Fibroblast of lung (primary cell): ENCODE data around the gene AADACL4. TPM values are rescaled to one million over a fixed set of nuclear protein-coding genes. Genes with fewer than 3 reads are reported as not detected.

Experiments used
- DNase-seq, 2 donors: peaks; one replicate each; pipeline versions ENCODE4 v3.0.0 to v3.0.0-alpha.2; 2010; ENCODE audit warnings: low read depth in 2 of 2
- H2AFZ ChIP-seq: 2 replicates; pipeline ENCODE4 v1.5.1; 2012; ENCODE audit warnings: low read length, control low read depth, inconsistent platforms
- H3K27ac ChIP-seq: 2 replicates; pipeline ENCODE4 v1.5.1; 2011; ENCODE audit warnings: low read length, control low read depth; ENCODE audit not compliant: insufficient read depth
- H3K27me3 ChIP-seq: 2 replicates; pipeline ENCODE4 v1.5.1; 2011; ENCODE audit warnings: mild to moderate bottlenecking, low read length; ENCODE audit not compliant: control insufficient read depth, insufficient read depth
- H3K36me3 ChIP-seq: 2 replicates; pipeline ENCODE4 v1.5.1; 2011; ENCODE audit warnings: low read length; ENCODE audit not compliant: control insufficient read depth, insufficient read depth
- H3K4me1 ChIP-seq: 2 replicates; pipeline ENCODE4 v1.5.1; 2011; ENCODE audit warnings: low read length; ENCODE audit not compliant: control insufficient read depth, insufficient read depth; ENCODE audit errors: extremely low read depth
- H3K4me2 ChIP-seq: 2 replicates; pipeline ENCODE4 v1.5.1; 2011; ENCODE audit warnings: low read length, control low read depth; ENCODE audit not compliant: insufficient read depth; ENCODE audit errors: extremely low read depth
- H3K4me3 ChIP-seq, 4 experiments: fragments of 200-600 bp in 1 of 4; sonication (generic) in 1 of 4; replicated peaks in 1 of 4; 2 replicates each; pipeline ENCODE4 v1.5.1; 2011 to 2016; ENCODE audit warnings: low read length in 4 of 4, low read depth in 3 of 4, mild to moderate bottlenecking in 3 of 4, control low read depth in 2 of 4, inconsistent platforms in 1 of 4, mixed read lengths in 1 of 4; ENCODE audit not compliant: insufficient read depth in 1 of 4; ENCODE audit errors: control extremely low read depth in 1 of 4
- H3K79me2 ChIP-seq: 2 replicates; pipeline ENCODE4 v1.5.1; 2012; ENCODE audit warnings: mild to moderate bottlenecking, low read length, inconsistent platforms; ENCODE audit not compliant: control insufficient read depth, insufficient read depth
- H3K9ac ChIP-seq: 2 replicates; pipeline ENCODE4 v1.5.1; 2011; ENCODE audit warnings: mild to moderate bottlenecking, low read length, control low read depth; ENCODE audit not compliant: insufficient read depth
- H3K9me3 ChIP-seq: 2 replicates; pipeline ENCODE4 v1.5.1; 2012; ENCODE audit warnings: low read depth, low read length; ENCODE audit not compliant: control insufficient read depth, insufficient read depth
- H4K20me1 ChIP-seq: 2 replicates; pipeline ENCODE4 v1.5.1; 2011; ENCODE audit warnings: low read length; ENCODE audit not compliant: control insufficient read depth, insufficient read depth; ENCODE audit errors: extremely low read depth
- EZH2 ChIP-seq: IDR thresholded peaks from 2 replicates; pipeline ENCODE4 v1.5.1; 2012; ENCODE audit warnings: low read length, control low read depth, mild to moderate bottlenecking; ENCODE audit errors: missing control alignments
- polyA plus RNA-seq, 2 donors: library from polyadenylated mRNA; depleted of rRNA in 1 of 2; stranded (reverse) in 1 of 2; unstranded in 1 of 2; fragments of >200 nt; gene quantifications; 2 replicates each; pipeline ENCODE4 v1.2.1, GENCODE V29; 2011 to 2012; ENCODE audit warnings: missing spikeins in 1 of 2
- total RNA-seq: library from RNA; depleted of rRNA; stranded (reverse); fragments of >200 nt; gene quantifications from 2 replicates; pipeline ENCODE4 v1.2.1, GENCODE V29; 2014
- TF ChIP-seq, protein P1 (sequence below), 2 donors: IDR thresholded peaks in 1 of 2; conservative IDR thresholded peaks in 1 of 2; 1 replicate in 1 of 2; 2 replicates in 1 of 2; pipeline ENCODE4 v1.5.1; 2011 to 2012; ENCODE audit warnings: low read length in 2 of 2, control low read depth in 1 of 2, inconsistent platforms in 1 of 2, low read depth in 1 of 2, mild to moderate bottlenecking in 1 of 2

Gene AADACL4
- total and polyA plus RNA-seq, 2 donors (not counting 1 experiment from before 2014, with no cell fraction given), result not detected

DNA sequence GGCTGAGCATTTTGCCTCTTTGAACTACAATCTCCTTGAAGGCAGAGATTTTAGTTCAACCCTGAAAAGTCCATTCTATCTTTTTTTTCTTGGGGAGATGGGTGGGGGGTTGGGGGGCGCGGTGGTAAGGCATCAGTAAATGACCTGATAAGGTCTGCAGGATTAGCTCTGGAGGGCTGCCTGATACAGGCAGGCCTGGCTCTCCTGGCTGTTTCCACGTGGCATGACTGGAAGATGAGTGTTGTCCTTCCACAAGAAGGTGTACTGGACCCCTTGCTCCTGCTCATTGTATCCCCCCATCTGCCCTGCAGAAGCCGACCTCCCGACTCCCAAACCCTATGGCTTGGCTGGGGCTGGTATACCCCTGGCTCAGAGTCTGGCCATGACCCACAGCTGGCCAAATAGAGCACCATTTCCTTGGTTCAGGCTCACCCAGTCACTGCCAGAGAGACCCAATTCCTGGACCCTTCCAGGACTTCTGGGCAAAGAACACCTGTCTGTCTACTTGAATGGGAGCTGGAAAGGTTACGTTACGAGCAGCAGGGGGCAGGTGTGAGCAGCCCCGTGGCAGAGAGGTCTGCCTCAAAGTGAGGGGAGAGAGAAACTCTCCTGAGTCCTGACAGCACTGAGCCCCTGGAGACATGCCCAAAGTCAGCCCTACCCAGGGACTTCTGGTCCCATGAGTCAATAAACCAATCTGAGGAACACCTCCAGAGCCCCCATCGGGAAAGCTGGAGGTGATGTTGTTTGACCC is 42.8 kb upstream of the AADACL4 start:
- Histone ChIP-seq H3K36me3 (no peaks in the 10 kb centered on the region), H2AFZ (no peak overlapping the region), H3K9me3 (no peaks in the 10 kb centered on the region), H3K79me2 (no peaks in the 10 kb centered on the region), H3K27ac (peak overlapping the region; percentile 24), H3K4me2 (no peak overlapping the region), H3K9ac (no peak overlapping the region), H4K20me1 (no peaks in the 10 kb centered on the region), H3K27me3 (no peaks in the 10 kb centered on the region), H3K4me1 (peaks cover 31% of the 10 kb centered on the region), H3K4me3 (no peak overlapping the region)
- no peak for DNase-seq
- TF ChIP-seq, protein P1, sequence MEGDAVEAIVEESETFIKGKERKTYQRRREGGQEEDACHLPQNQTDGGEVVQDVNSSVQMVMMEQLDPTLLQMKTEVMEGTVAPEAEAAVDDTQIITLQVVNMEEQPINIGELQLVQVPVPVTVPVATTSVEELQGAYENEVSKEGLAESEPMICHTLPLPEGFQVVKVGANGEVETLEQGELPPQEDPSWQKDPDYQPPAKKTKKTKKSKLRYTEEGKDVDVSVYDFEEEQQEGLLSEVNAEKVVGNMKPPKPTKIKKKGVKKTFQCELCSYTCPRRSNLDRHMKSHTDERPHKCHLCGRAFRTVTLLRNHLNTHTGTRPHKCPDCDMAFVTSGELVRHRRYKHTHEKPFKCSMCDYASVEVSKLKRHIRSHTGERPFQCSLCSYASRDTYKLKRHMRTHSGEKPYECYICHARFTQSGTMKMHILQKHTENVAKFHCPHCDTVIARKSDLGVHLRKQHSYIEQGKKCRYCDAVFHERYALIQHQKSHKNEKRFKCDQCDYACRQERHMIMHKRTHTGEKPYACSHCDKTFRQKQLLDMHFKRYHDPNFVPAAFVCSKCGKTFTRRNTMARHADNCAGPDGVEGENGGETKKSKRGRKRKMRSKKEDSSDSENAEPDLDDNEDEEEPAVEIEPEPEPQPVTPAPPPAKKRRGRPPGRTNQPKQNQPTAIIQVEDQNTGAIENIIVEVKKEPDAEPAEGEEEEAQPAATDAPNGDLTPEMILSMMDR (conservative IDR thresholded peaks at IDR 0.05 in 1 of 2, IDR thresholded peaks at IDR 0.05 in 1 of 2; ENCODE audit: low read depth in 1 of 2, low read length in 2 of 2), result peak; percentile 8 to 33
- no peak for TF ChIP-seq EZH2

DNA sequence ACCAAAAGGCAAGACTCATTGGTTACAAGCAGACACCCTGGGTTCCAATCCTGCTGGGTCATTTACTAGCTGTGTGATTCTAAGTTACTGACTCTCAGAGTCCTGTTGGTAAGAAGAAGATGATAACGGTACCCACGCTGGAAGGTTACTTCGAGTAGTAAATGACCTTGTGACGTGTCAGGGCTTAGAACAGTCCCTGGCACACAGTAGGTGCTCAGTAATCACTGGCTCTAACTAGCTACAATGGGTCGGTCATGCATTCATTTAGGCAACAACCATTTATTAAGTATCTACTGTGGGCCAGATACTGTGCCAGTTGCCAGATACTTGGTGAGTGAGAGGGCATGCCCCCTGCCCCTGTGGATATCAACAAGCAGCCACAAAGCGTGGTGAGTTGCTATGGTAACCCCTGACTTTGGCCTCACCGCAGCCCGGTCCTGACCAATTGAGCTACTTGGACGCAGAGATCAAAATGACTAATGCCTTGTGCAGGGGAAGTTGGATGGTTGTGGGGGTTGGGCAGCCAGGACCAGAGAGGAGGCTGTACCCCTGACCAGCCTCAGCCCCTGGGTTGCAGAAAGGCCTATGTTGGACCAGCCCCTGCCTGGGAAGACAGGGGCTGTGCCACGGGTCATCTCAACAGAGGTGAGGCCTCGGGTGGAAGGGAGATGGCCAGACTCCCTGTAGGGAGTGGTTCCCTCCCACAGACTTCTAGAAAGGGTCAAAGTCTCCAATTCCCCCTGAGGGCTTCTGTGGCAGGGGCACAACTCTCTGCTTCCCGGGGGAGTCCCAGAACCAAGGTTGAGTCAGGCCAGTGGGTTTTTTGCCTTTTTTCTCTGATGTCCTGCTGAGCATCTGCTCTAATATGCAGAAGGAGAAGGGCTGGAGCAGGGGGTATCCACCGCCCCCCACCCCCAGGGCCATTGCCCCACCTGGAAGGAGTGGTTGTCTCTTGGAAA is 41.9 kb upstream of the AADACL4 start:
- Histone ChIP-seq H3K9me3 (no peaks in the 10 kb centered on the region), H3K27ac (peak overlapping the region; percentile 24), H3K4me1 (peaks cover 25% of the 10 kb centered on the region), H3K9ac (no peak overlapping the region), H2AFZ (no peak overlapping the region), H3K36me3 (no peaks in the 10 kb centered on the region), H3K4me2 (peak overlapping the region; percentile 52), H3K27me3 (no peaks in the 10 kb centered on the region), H4K20me1 (no peaks in the 10 kb centered on the region), H3K79me2 (no peaks in the 10 kb centered on the region), H3K4me3 (no peak overlapping the region)
- peak; percentile 92 to 93 for DNase-seq
- no peak for TF ChIP-seq EZH2
- TF ChIP-seq, protein P1 (conservative IDR thresholded peaks at IDR 0.05 in 1 of 2, IDR thresholded peaks at IDR 0.05 in 1 of 2; ENCODE audit: low read depth in 1 of 2, low read length in 2 of 2), result no peak

DNA sequence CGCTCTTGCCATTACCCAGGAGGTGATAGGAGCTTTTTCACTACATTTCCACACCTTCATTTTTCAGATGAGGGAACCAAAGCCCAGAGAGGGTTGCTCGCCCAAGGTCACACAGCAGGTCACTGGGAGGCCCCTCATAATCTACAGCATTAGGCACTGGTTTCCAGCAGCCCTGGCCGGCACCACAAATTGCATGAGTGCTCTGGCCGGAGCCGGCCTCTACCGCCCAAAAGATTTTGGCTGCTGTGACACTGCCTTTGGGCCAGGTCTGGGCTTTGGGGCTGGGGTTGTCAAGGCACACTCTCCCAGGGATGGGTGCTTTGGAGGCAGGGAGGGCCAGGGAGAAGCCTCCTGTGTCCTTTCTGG is 41.2 kb upstream of the AADACL4 start:
- TF ChIP-seq, protein P1 (conservative IDR thresholded peaks at IDR 0.05 in 1 of 2, IDR thresholded peaks at IDR 0.05 in 1 of 2; ENCODE audit: low read depth in 1 of 2, low read length in 2 of 2), result no peak
- no peak for TF ChIP-seq EZH2
- Histone ChIP-seq H3K79me2 (no peaks in the 10 kb centered on the region), H3K4me1 (peaks cover 23% of the 10 kb centered on the region), H3K4me3 (no peak overlapping the region), H3K27ac (peak overlapping the region; percentile 15), H3K4me2 (no peak overlapping the region), H4K20me1 (no peaks in the 10 kb centered on the region), H3K36me3 (no peaks in the 10 kb centered on the region), H3K27me3 (no peaks in the 10 kb centered on the region), H2AFZ (no peak overlapping the region), H3K9me3 (no peaks in the 10 kb centered on the region), H3K9ac (no peak overlapping the region)
- DNase-seq, result no peak
